Measurements from ENCODE around the gene FCRL3. TPM values are rescaled to one million over a fixed set of nuclear protein-coding genes. Genes with fewer than 3 reads are reported as not detected.

FCRL3 gene
- total and polyA plus RNA-seq, 7 donors, result 0.03 to 0.44 (median 0.06) TPM; not detected in 2

DNA sequence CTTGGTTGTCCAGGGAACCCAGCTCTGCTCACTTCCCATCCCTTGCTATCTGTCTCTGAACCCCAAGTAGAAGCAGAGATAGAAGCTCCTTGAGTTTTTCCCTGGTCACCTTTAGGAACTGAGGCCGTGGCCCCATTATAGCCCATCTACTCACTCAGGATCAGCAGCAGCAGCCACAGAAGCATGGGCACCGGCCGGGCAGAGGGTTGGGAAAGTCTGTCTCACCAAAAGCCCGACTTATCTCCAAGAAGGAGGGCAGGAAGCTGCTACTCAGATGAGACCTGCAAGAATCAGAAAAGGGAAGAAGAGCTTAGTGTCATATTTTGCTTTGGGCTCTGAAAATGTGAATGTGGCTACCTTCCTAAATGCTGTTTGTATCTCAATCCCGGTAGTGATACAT, 264 bp downstream of the FCRL3 start:
- Histone ChIP-seq H3K4me1 (no peaks in the 10 kb centered on the region), H3K9me3 (no peaks in the 10 kb centered on the region), H3K27ac (no peak overlapping the region), H3K4me3 (no peak overlapping the region), H3K36me3 (ENCODE audit: insufficient read depth in 1 of 2, low read depth in 1 of 2) (no peaks in the 10 kb centered on the region), H3K27me3 (ENCODE audit: insufficient read depth in 3 of 3, low read length in 2 of 3) (no peaks in the 10 kb centered on the region)
- DNase-seq, result no peak
- TF ChIP-seq CTCF (IDR thresholded peaks at IDR 0.05), result no peak
- intact Hi-C loops (cut with DNase I), result no loop called here
- WGBS, 3 donors, result 76 to 87% (median 82%) methylated on average over 4 to 5 of the region's 5 CpGs
- no peak for ATAC-seq

- Histone ChIP-seq H3K9me3 (no peaks in the 10 kb centered on the region), H3K27me3 (ENCODE audit: insufficient read depth in 3 of 3, low read length in 2 of 3) (no peaks in the 10 kb centered on the region), H3K36me3 (ENCODE audit: insufficient read depth in 1 of 2, low read depth in 1 of 2) (no peaks in the 10 kb centered on the region), H3K4me1 (no peaks in the 10 kb centered on the region), H3K27ac (no peak overlapping the region), H3K4me3 (no peak overlapping the region)
- TF ChIP-seq CTCF (IDR thresholded peaks at IDR 0.05), result no peak
- intact Hi-C loops (cut with DNase I), result loop anchor here in 1 of 2 donors (5.0 kb wide), 1 partner anchor 1674 kb away; no protein-coding TSS in a partner anchor
- 71 to 81% (median 74%) methylated on average over 4 of the region's 4 CpGs for WGBS, 3 donors
- DNase-seq (no peak), ATAC-seq (no peak)
Measured at GRCh38 chr1:157697781-157698569, 2.6 kb downstream of the FCRL3 start.

DNA sequence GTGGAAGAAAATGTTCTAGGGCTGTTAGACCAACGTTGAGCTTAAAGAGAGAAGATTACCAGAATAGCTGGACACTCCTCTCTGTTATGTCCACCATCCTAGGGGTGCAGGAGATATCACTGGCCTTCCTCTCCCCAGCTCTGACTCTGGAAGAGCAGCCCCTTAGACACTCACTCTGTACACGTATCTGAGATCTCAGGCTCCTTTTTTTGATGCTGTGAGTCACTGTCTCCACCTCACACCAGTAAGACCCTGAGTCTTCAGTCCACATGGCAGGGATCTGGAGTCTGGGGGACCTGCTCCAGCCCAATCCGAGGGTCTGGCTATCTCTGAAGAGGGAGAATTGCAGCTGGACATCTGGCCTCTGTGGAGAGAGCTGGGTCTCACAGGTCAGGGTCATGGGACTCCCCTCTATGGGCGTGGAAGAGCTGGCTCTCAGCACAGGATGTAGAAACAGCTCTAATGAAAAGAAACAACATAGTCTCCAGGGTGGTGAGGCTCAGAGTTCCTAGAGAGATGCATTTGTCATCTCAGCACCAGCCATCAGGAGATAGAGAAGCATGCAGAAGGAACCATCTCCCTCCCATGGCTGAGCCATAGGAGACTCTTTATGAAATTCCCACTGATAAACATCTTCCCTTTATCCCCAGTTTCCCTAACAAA, 3.5 kb downstream of the FCRL3 start:
- ATAC-seq, result no peak
- no peak for DNase-seq
- no peaks in the 10 kb centered on the region for H3K36me3 ChIP-seq (ENCODE audit: insufficient read depth in 1 of 2, low read depth in 1 of 2)
- TF ChIP-seq CTCF (IDR thresholded peaks at IDR 0.05), result no peak
- no peaks in the 10 kb centered on the region for H3K9me3 ChIP-seq
- H3K4me1 ChIP-seq, result no peaks in the 10 kb centered on the region
- H3K27me3 ChIP-seq (ENCODE audit: insufficient read depth in 3 of 3, low read length in 2 of 3), result no peaks in the 10 kb centered on the region
- 47 to 52% (median 50%) methylated on average over 4 of the region's 4 CpGs for WGBS, 3 donors
- no peak overlapping the region for H3K4me3 ChIP-seq
- intact Hi-C loops (cut with DNase I), result loop anchor here in 1 of 2 donors (5.0 kb wide), 1 partner anchor 1675 kb away; no protein-coding TSS in a partner anchor
- H3K27ac ChIP-seq, result no peak overlapping the region

- WGBS, 3 donors, result 55 to 57% (median 57%) methylated on average over 4 of the region's 4 CpGs
- ATAC-seq, result no peak
- intact Hi-C loops (cut with DNase I), result loop anchor here in 1 of 2 donors (5.0 kb wide), 1 partner anchor 1677 kb away; no protein-coding TSS in a partner anchor
- H3K9me3 ChIP-seq, result no peaks in the 10 kb centered on the region
- no peaks in the 10 kb centered on the region for H3K4me1 ChIP-seq
- H3K27me3 ChIP-seq (ENCODE audit: insufficient read depth in 3 of 3, low read length in 2 of 3), result no peaks in the 10 kb centered on the region
- no peak overlapping the region for H3K27ac ChIP-seq
- DNase-seq, result no peak
- no peak overlapping the region for H3K4me3 ChIP-seq
- no peaks in the 10 kb centered on the region for H3K36me3 ChIP-seq (ENCODE audit: insufficient read depth in 1 of 2, low read depth in 1 of 2)
- TF ChIP-seq CTCF (IDR thresholded peaks at IDR 0.05), result no peak
Measured at GRCh38 chr1:157695417-157695816, 5.2 kb downstream of the FCRL3 start.
